Neural crest cell (in vitro differentiated cells): ENCODE results near the gene LTBP1. TPM values are rescaled to one million over a fixed set of nuclear protein-coding genes. Genes with fewer than 3 reads are reported as not detected.

Experiments
- DNase-seq: peaks from one replicate; pipeline ENCODE4 v3.0.0; 2021; ENCODE audit warnings: low read depth, mixed read lengths, low spot score
- H3K27ac Mint-ChIP-seq: one replicate; pipeline ENCODE4 v1.8.0; 2021; ENCODE audit warnings: mild to moderate bottlenecking, mixed read lengths; ENCODE audit not compliant: unreplicated experiment
- H3K27me3 Mint-ChIP-seq: 2 replicates; pipeline ENCODE4 v1.8.0; 2021; ENCODE audit warnings: low read depth, mild to moderate bottlenecking, mixed read lengths
- H3K36me3 Mint-ChIP-seq: 2 replicates; pipeline ENCODE4 v1.8.0; 2021; ENCODE audit warnings: low read depth, mild to moderate bottlenecking, mixed read lengths
- H3K4me1 Mint-ChIP-seq: 2 replicates; pipeline ENCODE4 v1.8.0; 2021; ENCODE audit warnings: mixed read lengths
- H3K4me3 Mint-ChIP-seq: one replicate; pipeline ENCODE4 v1.8.0; 2021; ENCODE audit warnings: mild to moderate bottlenecking, mixed read lengths
- H3K9me3 Mint-ChIP-seq: 2 replicates; pipeline ENCODE4 v1.8.0; 2021; ENCODE audit warnings: mixed read lengths
- total RNA-seq: library from RNA; stranded (reverse); gene quantifications from 2 replicates; pipeline ENCODE4 v1.2.1, GENCODE V29; 2021
- TF ChIP-seq, protein P1 (sequence below): fragments of 200-600 bp; sonication (generic); conservative IDR thresholded peaks from 2 replicates; pipeline ENCODE4 v1.5.0; 2021; ENCODE audit warnings: antibody characterized with exemption, mild to moderate bottlenecking

Gene LTBP1
- total RNA-seq, 1 donor from 2014 or later = 30.2 TPM

GRCh38 chr2:33067598-33067997, 120.8 kb downstream of the LTBP1 start:
- no peaks in the 10 kb centered on the region for H3K27me3 Mint-ChIP-seq
- TF ChIP-seq, protein P1, sequence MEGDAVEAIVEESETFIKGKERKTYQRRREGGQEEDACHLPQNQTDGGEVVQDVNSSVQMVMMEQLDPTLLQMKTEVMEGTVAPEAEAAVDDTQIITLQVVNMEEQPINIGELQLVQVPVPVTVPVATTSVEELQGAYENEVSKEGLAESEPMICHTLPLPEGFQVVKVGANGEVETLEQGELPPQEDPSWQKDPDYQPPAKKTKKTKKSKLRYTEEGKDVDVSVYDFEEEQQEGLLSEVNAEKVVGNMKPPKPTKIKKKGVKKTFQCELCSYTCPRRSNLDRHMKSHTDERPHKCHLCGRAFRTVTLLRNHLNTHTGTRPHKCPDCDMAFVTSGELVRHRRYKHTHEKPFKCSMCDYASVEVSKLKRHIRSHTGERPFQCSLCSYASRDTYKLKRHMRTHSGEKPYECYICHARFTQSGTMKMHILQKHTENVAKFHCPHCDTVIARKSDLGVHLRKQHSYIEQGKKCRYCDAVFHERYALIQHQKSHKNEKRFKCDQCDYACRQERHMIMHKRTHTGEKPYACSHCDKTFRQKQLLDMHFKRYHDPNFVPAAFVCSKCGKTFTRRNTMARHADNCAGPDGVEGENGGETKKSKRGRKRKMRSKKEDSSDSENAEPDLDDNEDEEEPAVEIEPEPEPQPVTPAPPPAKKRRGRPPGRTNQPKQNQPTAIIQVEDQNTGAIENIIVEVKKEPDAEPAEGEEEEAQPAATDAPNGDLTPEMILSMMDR = no peak
- H3K27ac Mint-ChIP-seq = no peak overlapping the region
- H3K36me3 Mint-ChIP-seq = no peaks in the 10 kb centered on the region
- H3K9me3 Mint-ChIP-seq = no peaks in the 10 kb centered on the region
- H3K4me3 Mint-ChIP-seq = no peak overlapping the region
- no peaks in the 10 kb centered on the region for H3K4me1 Mint-ChIP-seq
- no peak for DNase-seq

GRCh38 chr2:33068261-33068660, 121.5 kb downstream of the LTBP1 start:
- no peaks in the 10 kb centered on the region for H3K36me3 Mint-ChIP-seq
- H3K27ac Mint-ChIP-seq = no peak overlapping the region

GRCh38 chr2:33069894-33070651, 123.3 kb downstream of the LTBP1 start:
- no peak for DNase-seq
- Mint-ChIP-seq H3K36me3 (no peaks in the 10 kb centered on the region), H3K4me1 (no peaks in the 10 kb centered on the region), H3K9me3 (no peaks in the 10 kb centered on the region), H3K27me3 (no peaks in the 10 kb centered on the region), H3K27ac (no peak overlapping the region), H3K4me3 (no peak overlapping the region)
- TF ChIP-seq, protein P1 = no peak

More at GRCh38 chr2:33068261-33068660, 121.5 kb downstream of the LTBP1 start:
- H3K9me3 Mint-ChIP-seq = no peaks in the 10 kb centered on the region
- TF ChIP-seq, protein P1 = no peak
- H3K4me1 Mint-ChIP-seq = no peaks in the 10 kb centered on the region
- no peaks in the 10 kb centered on the region for H3K27me3 Mint-ChIP-seq
- H3K4me3 Mint-ChIP-seq = no peak overlapping the region
- no peak for DNase-seq

DNA sequence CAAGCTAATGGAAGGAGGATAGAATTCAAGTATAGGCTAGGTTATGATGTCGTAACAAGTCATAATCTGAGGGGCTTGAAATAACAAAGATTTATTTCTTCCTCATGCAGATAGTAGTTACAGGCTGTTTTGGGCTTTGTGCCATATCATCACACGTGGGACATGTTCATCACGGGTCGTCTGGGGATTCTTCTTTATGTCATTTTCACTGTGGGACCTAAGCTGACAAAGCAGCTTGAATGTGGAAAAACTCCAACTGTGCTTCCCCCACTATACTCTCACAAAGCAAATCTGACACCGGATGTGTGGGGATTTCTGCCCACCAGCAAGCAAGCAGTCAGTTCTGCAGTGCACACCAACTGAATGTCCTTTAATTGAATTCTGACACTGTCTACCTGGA, 124.8 kb downstream of the LTBP1 start:
- no peak for DNase-seq
- H3K27me3 Mint-ChIP-seq = no peaks in the 10 kb centered on the region
- H3K9me3 Mint-ChIP-seq = no peaks in the 10 kb centered on the region
- no peak overlapping the region for H3K4me3 Mint-ChIP-seq
- no peaks in the 10 kb centered on the region for H3K36me3 Mint-ChIP-seq
- TF ChIP-seq, protein P1 = no peak
- no peaks in the 10 kb centered on the region for H3K4me1 Mint-ChIP-seq
- no peak overlapping the region for H3K27ac Mint-ChIP-seq

DNA sequence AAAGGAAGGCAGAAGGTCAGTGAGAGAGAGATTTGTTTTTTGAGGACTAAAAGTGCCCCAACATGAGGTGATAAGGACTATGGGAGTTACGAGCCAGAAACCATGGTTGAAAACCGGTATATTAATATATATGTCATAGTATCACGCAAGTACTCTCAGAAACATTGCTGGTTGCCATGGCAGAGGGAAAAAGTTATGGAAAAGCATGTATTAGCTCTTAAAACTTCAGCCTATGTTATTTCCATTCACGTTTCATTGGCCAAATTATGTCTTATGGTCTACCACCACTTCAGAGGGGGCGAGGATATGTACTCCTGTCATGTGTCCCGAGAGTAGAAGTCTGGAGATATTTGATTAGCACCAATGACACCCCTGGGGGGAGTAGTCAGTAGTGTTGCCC, 125.9 kb downstream of the LTBP1 start:
- H3K27ac Mint-ChIP-seq = no peak overlapping the region
- no peaks in the 10 kb centered on the region for H3K27me3 Mint-ChIP-seq
- no peaks in the 10 kb centered on the region for H3K4me1 Mint-ChIP-seq
- no peak for DNase-seq
- TF ChIP-seq, protein P1 = no peak
- no peak overlapping the region for H3K4me3 Mint-ChIP-seq
- no peaks in the 10 kb centered on the region for H3K9me3 Mint-ChIP-seq
- H3K36me3 Mint-ChIP-seq = no peaks in the 10 kb centered on the region
